Suprapubic skin (tissue), 4 donors: ENCODE measurements around the gene NFKBIL1. TPM values are rescaled to one million over a fixed set of nuclear protein-coding genes. Genes with fewer than 3 reads are reported as not detected.
"Not testable (repeated sequence)": the region's sequence is repeated elsewhere in the genome, so short reads cannot be mapped to it uniquely, and the experiment has no call there.

Experiments
- DNase-seq, 2 donors: peaks; one replicate each; pipeline ENCODE4 v3.0.0-alpha.2; 2019; ENCODE audit warnings: low spot score in 2 of 2
- H3K27ac ChIP-seq: fragments of 200-600 bp; sonication (generic); one replicate; pipeline ENCODE4 v1.5.1; 2019
- H3K27me3 ChIP-seq: fragments of 200-600 bp; sonication (generic); one replicate; pipeline ENCODE4 v1.5.1; 2019
- H3K36me3 ChIP-seq: fragments of 200-600 bp; sonication (generic); one replicate; pipeline ENCODE4 v1.5.1; 2019
- H3K4me1 ChIP-seq: fragments of 200-600 bp; sonication (generic); one replicate; pipeline ENCODE4 v1.5.1; 2019
- H3K4me3 ChIP-seq: fragments of 200-600 bp; sonication (generic); one replicate; pipeline ENCODE4 v1.5.1; 2019; ENCODE audit warnings: mild to moderate bottlenecking
- H3K9me3 ChIP-seq: fragments of 200-600 bp; sonication (generic); one replicate; pipeline ENCODE4 v1.5.1; 2019
- CTCF ChIP-seq, 2 donors: fragments of 200-600 bp in 1 of 2; fragments of 450-650 bp in 1 of 2; sonication (generic) in 1 of 2; IDR thresholded peaks; one replicate each; pipeline ENCODE4 v1.5.1; 2016 to 2019; ENCODE audit warnings: antibody characterized with exemption in 2 of 2, mild to moderate bottlenecking in 1 of 2, moderate library complexity in 1 of 2
- EP300 ChIP-seq: sonication (generic); formaldehyde crosslinking; IDR thresholded peaks from one replicate; pipeline ENCODE4 v1.6.1; 2017; ENCODE audit warnings: antibody characterized with exemption
- POLR2A ChIP-seq, 2 donors: fragments of 450-650 bp; IDR thresholded peaks; one replicate each; pipeline ENCODE4 v1.6.1; 2017; ENCODE audit warnings: antibody characterized with exemption in 2 of 2, mild to moderate bottlenecking in 2 of 2, moderate library complexity in 2 of 2
- POLR2AphosphoS5 ChIP-seq, 3 donors: sonication (generic); formaldehyde crosslinking; IDR thresholded peaks; one replicate each; pipeline ENCODE4 v1.6.1; 2017; ENCODE audit warnings: antibody characterized with exemption in 3 of 3
- WGBS: methylation state at CpG from one replicate; pipeline ENCODE4 v1.1.5; 2018; 5-methylcytosine and 5-hydroxymethylcytosine counted together
- total RNA-seq, 4 donors: library from RNA; depleted of rRNA; stranded (reverse); fragments of >200 nt; gene quantifications; one replicate each; pipeline ENCODE4 v1.1.0, GENCODE V29; 2016

NFKBIL1 gene
- total RNA-seq, 4 donors from 2014 or later = 23.6 to 29.5 (median 25.7) TPM

- Histone ChIP-seq H3K4me1 (peaks cover 22% of the 10 kb centered on the region), H3K9me3 (no peaks in the 10 kb centered on the region), H3K36me3 (peaks cover 38% of the 10 kb centered on the region), H3K27ac (peak overlapping the region; percentile 57), H3K4me3 (peak overlapping the region; percentile 40), H3K27me3 (no peaks in the 10 kb centered on the region)
- TF ChIP-seq POLR2AphosphoS5 (IDR thresholded peaks at IDR 0.05) (no peak), EP300 (no peak), POLR2A (IDR thresholded peaks at IDR 0.05) (no peak), CTCF (IDR thresholded peaks at IDR 0.05) (no peak)
- WGBS = 87% methylated on average over 2 of the region's 2 CpGs
- no peak for DNase-seq
These were observed 1.1 kb downstream of the NFKBIL1 start for GRCh38 chr6:31548544-31548873.

GRCh38 chr6:31551371-31551770, 4.0 kb downstream of the NFKBIL1 start:
- not testable (repeated sequence) for H3K27me3 ChIP-seq, DNase-seq, H3K4me3 ChIP-seq, H3K9me3 ChIP-seq, H3K27ac ChIP-seq
- Histone ChIP-seq H3K36me3 (peaks cover 51% of the 10 kb centered on the region), H3K4me1 (peaks cover 18% of the 10 kb centered on the region)
- WGBS = 63% methylated on average over 5 of the region's 5 CpGs

GRCh38 chr6:31556307-31556706, 8.9 kb downstream of the NFKBIL1 start:
- H3K27ac ChIP-seq = no peak overlapping the region
- TF ChIP-seq CTCF (IDR thresholded peaks at IDR 0.05) (no peak), POLR2A (IDR thresholded peaks at IDR 0.05) (no peak), EP300 (no peak), POLR2AphosphoS5 (IDR thresholded peaks at IDR 0.05) (no peak)
- H3K36me3 ChIP-seq = peaks cover 61% of the 10 kb centered on the region
- H3K4me1 ChIP-seq = peaks cover 25% of the 10 kb centered on the region
- no peaks in the 10 kb centered on the region for H3K9me3 ChIP-seq
- H3K27me3 ChIP-seq = no peaks in the 10 kb centered on the region
- no peak for DNase-seq
- 78% methylated on average over 3 of the region's 3 CpGs for WGBS
- H3K4me3 ChIP-seq = no peak overlapping the region

- H3K36me3 ChIP-seq = peaks cover 52% of the 10 kb centered on the region
- no peak for DNase-seq
- 71% methylated on average over 14 of the region's 24 CpGs for WGBS
- no peaks in the 10 kb centered on the region for H3K27me3 ChIP-seq
- no peak overlapping the region for H3K27ac ChIP-seq
- TF ChIP-seq CTCF (IDR thresholded peaks at IDR 0.05) (no peak), EP300 (no peak), POLR2A (IDR thresholded peaks at IDR 0.05) (no peak), POLR2AphosphoS5 (IDR thresholded peaks at IDR 0.05) (no peak)
- peaks cover 26% of the 10 kb centered on the region for H3K4me1 ChIP-seq
- no peaks in the 10 kb centered on the region for H3K9me3 ChIP-seq
- no peak overlapping the region for H3K4me3 ChIP-seq
These were observed 10.3 kb downstream of the NFKBIL1 start for GRCh38 chr6:31557443-31558317.

- TF ChIP-seq EP300 (no peak), POLR2A (IDR thresholded peaks at IDR 0.05) (no peak), CTCF (IDR thresholded peaks at IDR 0.05) (no peak), POLR2AphosphoS5 (IDR thresholded peaks at IDR 0.05) (no peak)
- Histone ChIP-seq H3K4me3 (no peak overlapping the region), H3K36me3 (peaks cover 50% of the 10 kb centered on the region), H3K27ac (no peak overlapping the region), H3K9me3 (no peaks in the 10 kb centered on the region), H3K27me3 (no peaks in the 10 kb centered on the region), H3K4me1 (peaks cover 26% of the 10 kb centered on the region)
- 69% methylated on average over 4 of the region's 8 CpGs for WGBS
- no peak for DNase-seq
These were observed 10.9 kb downstream of the NFKBIL1 start for GRCh38 chr6:31558318-31558625.
